K562 (cell line): ENCODE results near the gene RNF113B. TPM values are rescaled to one million over a fixed set of nuclear protein-coding genes. Genes with fewer than 3 reads are reported as not detected.

Experiments
- CBFA2T3 ChIP-seq: fragments of 450-650 bp; IDR thresholded peaks from 2 replicates; pipeline ENCODE4 v1.6.1; 2017
- CBX8 ChIP-seq: fragments of 200-600 bp; sonication (generic); IDR thresholded peaks from 2 replicates; pipeline ENCODE4 v1.6.1; 2012; ENCODE audit warnings: borderline replicate concordance, mixed run types, low read depth, mild to moderate bottlenecking, moderate library complexity, mixed read lengths, low read length, control low read depth, inconsistent platforms; ENCODE audit not compliant: poor library complexity, severe bottlenecking; ENCODE audit errors: extremely low read depth
- HOXB6 ChIP-seq: fragments of 250-450 bp; sonication (Bioruptor Pico); IDR thresholded peaks from 2 replicates; pipeline ENCODE4 v1.5.1; 2022; ENCODE audit warnings: mild to moderate bottlenecking, borderline replicate concordance
- LARP7 ChIP-seq: fragments of 450-650 bp; IDR thresholded peaks from 2 replicates; pipeline ENCODE4 v1.6.1; 2016
- NBN ChIP-seq: fragments of 450-650 bp; IDR thresholded peaks from 2 replicates; pipeline ENCODE4 v1.6.1; 2016; ENCODE audit warnings: low read depth, mild to moderate bottlenecking
- NONO ChIP-seq, 2 experiments: fragments of 200-400 bp in 1 of 2; fragments of 450-650 bp in 1 of 2; formaldehyde crosslinking in 1 of 2; IDR thresholded peaks; 2 replicates each; pipeline ENCODE4 v1.6.1; 2017; ENCODE audit warnings: low read depth in 2 of 2, mild to moderate bottlenecking in 2 of 2, moderate library complexity in 2 of 2, low read length in 1 of 2
- NR2C1 ChIP-seq, 2 experiments: fragments of 450-650 bp; IDR thresholded peaks; 2 replicates each; pipeline ENCODE4 v1.6.1; 2017; ENCODE audit warnings: mild to moderate bottlenecking in 2 of 2, antibody characterized with exemption in 1 of 2, inconsistent platforms in 1 of 2, missing compliant biosample characterization in 1 of 2, missing genetic modification characterization in 1 of 2
- NUFIP1 ChIP-seq: fragments of 450-650 bp; IDR thresholded peaks from 2 replicates; pipeline ENCODE4 v1.6.1; 2018; ENCODE audit not compliant: partially characterized antibody
- PHF20 ChIP-seq: fragments of 450-650 bp; IDR thresholded peaks from 2 replicates; pipeline ENCODE4 v1.6.1; 2018; ENCODE audit not compliant: partially characterized antibody
- POLR2AphosphoS5 ChIP-seq: IDR thresholded peaks from 2 replicates; pipeline ENCODE4 v1.6.1; 2011; ENCODE audit warnings: mild to moderate bottlenecking, low read depth, low read length, moderate library complexity; ENCODE audit not compliant: control insufficient read depth, insufficient read depth
- TEAD4 ChIP-seq, 2 experiments: sonication (generic) in 1 of 2; formaldehyde crosslinking in 1 of 2; IDR thresholded peaks; 2 replicates each; pipeline versions ENCODE4 v1.6.1 to v1.8.0; 2012 to 2022; ENCODE audit warnings: borderline replicate concordance in 1 of 2, inconsistent platforms in 1 of 2, low read length in 1 of 2, mild to moderate bottlenecking in 1 of 2, missing genetic modification reagents in 1 of 2
- XRCC3 ChIP-seq: fragments of 450-650 bp; IDR thresholded peaks from 2 replicates; pipeline ENCODE4 v1.6.1; 2017; ENCODE audit warnings: mild to moderate bottlenecking, moderate library complexity
- ZNF146 ChIP-seq: IDR thresholded peaks from one replicate; pipeline ENCODE4 v1.6.1; 2018; ENCODE audit warnings: missing compliant biosample characterization; ENCODE audit not compliant: unreplicated experiment
- ZNF324 ChIP-seq: fragments of 250-450 bp; sonication (Bioruptor Pico); IDR thresholded peaks from 2 replicates; pipeline ENCODE4 v1.4.0; 2020; ENCODE audit warnings: mild to moderate bottlenecking
- ZNF384 ChIP-seq: IDR thresholded peaks from 2 replicates; pipeline ENCODE4 v1.6.1; 2012; ENCODE audit warnings: low read depth, low read length, improper control_type of control experiment
- ZNF584 ChIP-seq: fragments of 200-800 bp; sonication (Bioruptor generic); IDR thresholded peaks from 2 replicates; pipeline ENCODE4 v1.6.1; 2016; ENCODE audit warnings: low read depth, mild to moderate bottlenecking, missing genetic modification characterization, missing compliant biosample characterization
- polyA plus RNA-seq, 8 experiments: library from polyadenylated mRNA; depleted of rRNA in 4 of 8; stranded (reverse) in 5 of 8; unstranded in 3 of 8; fragments of >200 nt; fragmentation: Nextera tagmentation in 2 of 8; fragmentation: Illumina TruSeq in 1 of 8; extraction: Ambion mirVana in 2 of 8; extraction: Trizol in 1 of 8; gene quantifications; 2 replicates each; pipeline versions ENCODE4 v1.2.1 to v1.2.3, GENCODE V29; 2011 to 2014; ENCODE audit warnings: inconsistent platforms in 1 of 8, missing spikeins in 1 of 8
- total RNA-seq, 7 experiments: library from RNA; depleted of rRNA in 6 of 7; stranded (reverse); fragments of >200 nt in 6 of 7; fragmentation: Illumina TruSeq in 2 of 7; extraction: Trizol in 2 of 7; gene quantifications; 2 replicates each; pipeline versions ENCODE4 v1.2.1 to v1.2.3, GENCODE V29; 2011 to 2021; ENCODE audit warnings: low replicate concordance in 1 of 7
- TF ChIP-seq, protein P1 (sequence below): sonication (generic); formaldehyde crosslinking; IDR thresholded peaks from 2 replicates; pipeline ENCODE4 v1.9.0; 2022; ENCODE audit warnings: mild to moderate bottlenecking, missing genetic modification reagents
- TF ChIP-seq, protein P2 (sequence below): sonication (generic); formaldehyde crosslinking; IDR thresholded peaks from 2 replicates; pipeline ENCODE4 v1.8.1; 2023; ENCODE audit warnings: mild to moderate bottlenecking, missing genetic modification reagents
- TF ChIP-seq, protein P3 (sequence below): fragments of 200-800 bp; sonication (Bioruptor generic); IDR thresholded peaks from 2 replicates; pipeline ENCODE4 v1.6.1; 2016; ENCODE audit warnings: missing genetic modification characterization, missing compliant biosample characterization
- TF ChIP-seq, protein P4 (sequence below): fragments of 450-650 bp; formaldehyde crosslinking; IDR thresholded peaks from 2 replicates; pipeline ENCODE4 v1.4.0; 2020; ENCODE audit warnings: mild to moderate bottlenecking, moderate library complexity

Gene RNF113B
- total and polyA plus RNA-seq, 9 of the 15 experiments (the other 6 are each of a cell fraction or from before 2014, with no cell fraction given): 0.09 TPM; not detected in 8

DNA sequence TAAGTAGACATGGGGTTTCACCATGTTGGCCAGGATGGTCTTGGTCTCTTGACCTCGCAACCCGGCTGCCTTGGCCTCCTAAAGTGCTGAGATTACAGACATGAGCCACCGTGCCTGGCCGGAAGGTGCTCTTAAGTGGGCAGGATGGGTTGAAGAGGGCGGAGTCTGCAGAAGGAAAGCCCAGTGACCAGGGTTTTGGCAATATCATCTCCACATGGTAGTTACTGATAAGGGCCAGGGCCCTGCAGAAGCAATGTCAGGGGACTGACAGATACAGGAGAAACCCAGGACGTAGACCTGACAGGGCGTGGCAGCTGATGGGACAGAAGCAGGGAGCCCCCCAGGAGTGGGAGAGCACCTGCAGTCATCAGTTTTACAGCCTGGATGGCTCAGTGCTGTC is 45.7 kb upstream of the RNF113B start (continued):
- TF ChIP-seq, protein P1, sequence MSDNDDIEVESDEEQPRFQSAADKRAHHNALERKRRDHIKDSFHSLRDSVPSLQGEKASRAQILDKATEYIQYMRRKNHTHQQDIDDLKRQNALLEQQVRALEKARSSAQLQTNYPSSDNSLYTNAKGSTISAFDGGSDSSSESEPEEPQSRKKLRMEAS (CRISPR knock-in tag): no peak
- TF ChIP-seq XRCC3 (no peak), NBN (no peak), POLR2AphosphoS5 (no peak), HOXB6 (CRISPR knock-in tag) (no peak), CBFA2T3 (peak; percentile 78), ZNF384 (no peak), CBX8 (no peak), NONO (IDR thresholded peaks at IDR 0.05; ENCODE audit: low read depth in 2 of 2, low read length in 1 of 2) (no peak), PHF20 (no peak), TEAD4 (IDR thresholded peaks at IDR 0.05; ENCODE audit: low read length) (peak; percentile 64; the same call in 1 of the 2 replicates), TEAD4 (CRISPR knock-in tag; IDR thresholded peaks at IDR 0.05; ENCODE audit: borderline replicate concordance) (no peak), NR2C1 (IDR thresholded peaks at IDR 0.05) (no peak), NR2C1 (tag; IDR thresholded peaks at IDR 0.05) (no peak), ZNF584 (CRISPR knock-in tag) (no peak), NUFIP1 (no peak), ZNF324 (CRISPR knock-in tag) (no peak), LARP7 (no peak), ZNF146 (CRISPR knock-in tag) (no peak)
- TF ChIP-seq, protein P2, sequence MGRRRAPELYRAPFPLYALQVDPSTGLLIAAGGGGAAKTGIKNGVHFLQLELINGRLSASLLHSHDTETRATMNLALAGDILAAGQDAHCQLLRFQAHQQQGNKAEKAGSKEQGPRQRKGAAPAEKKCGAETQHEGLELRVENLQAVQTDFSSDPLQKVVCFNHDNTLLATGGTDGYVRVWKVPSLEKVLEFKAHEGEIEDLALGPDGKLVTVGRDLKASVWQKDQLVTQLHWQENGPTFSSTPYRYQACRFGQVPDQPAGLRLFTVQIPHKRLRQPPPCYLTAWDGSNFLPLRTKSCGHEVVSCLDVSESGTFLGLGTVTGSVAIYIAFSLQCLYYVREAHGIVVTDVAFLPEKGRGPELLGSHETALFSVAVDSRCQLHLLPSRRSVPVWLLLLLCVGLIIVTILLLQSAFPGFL (CRISPR knock-in tag): no peak
- TF ChIP-seq, protein P3, sequence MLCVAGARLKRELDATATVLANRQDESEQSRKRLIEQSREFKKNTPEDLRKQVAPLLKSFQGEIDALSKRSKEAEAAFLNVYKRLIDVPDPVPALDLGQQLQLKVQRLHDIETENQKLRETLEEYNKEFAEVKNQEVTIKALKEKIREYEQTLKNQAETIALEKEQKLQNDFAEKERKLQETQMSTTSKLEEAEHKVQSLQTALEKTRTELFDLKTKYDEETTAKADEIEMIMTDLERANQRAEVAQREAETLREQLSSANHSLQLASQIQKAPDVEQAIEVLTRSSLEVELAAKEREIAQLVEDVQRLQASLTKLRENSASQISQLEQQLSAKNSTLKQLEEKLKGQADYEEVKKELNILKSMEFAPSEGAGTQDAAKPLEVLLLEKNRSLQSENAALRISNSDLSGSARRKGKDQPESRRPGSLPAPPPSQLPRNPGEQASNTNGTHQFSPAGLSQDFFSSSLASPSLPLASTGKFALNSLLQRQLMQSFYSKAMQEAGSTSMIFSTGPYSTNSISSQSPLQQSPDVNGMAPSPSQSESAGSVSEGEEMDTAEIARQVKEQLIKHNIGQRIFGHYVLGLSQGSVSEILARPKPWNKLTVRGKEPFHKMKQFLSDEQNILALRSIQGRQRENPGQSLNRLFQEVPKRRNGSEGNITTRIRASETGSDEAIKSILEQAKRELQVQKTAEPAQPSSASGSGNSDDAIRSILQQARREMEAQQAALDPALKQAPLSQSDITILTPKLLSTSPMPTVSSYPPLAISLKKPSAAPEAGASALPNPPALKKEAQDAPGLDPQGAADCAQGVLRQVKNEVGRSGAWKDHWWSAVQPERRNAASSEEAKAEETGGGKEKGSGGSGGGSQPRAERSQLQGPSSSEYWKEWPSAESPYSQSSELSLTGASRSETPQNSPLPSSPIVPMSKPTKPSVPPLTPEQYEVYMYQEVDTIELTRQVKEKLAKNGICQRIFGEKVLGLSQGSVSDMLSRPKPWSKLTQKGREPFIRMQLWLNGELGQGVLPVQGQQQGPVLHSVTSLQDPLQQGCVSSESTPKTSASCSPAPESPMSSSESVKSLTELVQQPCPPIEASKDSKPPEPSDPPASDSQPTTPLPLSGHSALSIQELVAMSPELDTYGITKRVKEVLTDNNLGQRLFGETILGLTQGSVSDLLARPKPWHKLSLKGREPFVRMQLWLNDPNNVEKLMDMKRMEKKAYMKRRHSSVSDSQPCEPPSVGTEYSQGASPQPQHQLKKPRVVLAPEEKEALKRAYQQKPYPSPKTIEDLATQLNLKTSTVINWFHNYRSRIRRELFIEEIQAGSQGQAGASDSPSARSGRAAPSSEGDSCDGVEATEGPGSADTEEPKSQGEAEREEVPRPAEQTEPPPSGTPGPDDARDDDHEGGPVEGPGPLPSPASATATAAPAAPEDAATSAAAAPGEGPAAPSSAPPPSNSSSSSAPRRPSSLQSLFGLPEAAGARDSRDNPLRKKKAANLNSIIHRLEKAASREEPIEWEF (CRISPR knock-in tag): no peak
- TF ChIP-seq, protein P4, sequence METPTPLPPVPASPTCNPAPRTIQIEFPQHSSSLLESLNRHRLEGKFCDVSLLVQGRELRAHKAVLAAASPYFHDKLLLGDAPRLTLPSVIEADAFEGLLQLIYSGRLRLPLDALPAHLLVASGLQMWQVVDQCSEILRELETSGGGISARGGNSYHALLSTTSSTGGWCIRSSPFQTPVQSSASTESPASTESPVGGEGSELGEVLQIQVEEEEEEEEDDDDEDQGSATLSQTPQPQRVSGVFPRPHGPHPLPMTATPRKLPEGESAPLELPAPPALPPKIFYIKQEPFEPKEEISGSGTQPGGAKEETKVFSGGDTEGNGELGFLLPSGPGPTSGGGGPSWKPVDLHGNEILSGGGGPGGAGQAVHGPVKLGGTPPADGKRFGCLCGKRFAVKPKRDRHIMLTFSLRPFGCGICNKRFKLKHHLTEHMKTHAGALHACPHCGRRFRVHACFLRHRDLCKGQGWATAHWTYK: no peak
